HG03457 (cell line): Measurements from ENCODE around the gene SLCO6A1.
A peak's percentile ranks its signal among the peaks of the same experiment; 100 is the strongest.

Experiments used
- ATAC-seq: cut with Tn5 transposase; IDR thresholded peaks from one replicate; pipeline ENCODE4 v1.9.1; 2021; ENCODE audit warnings: moderate number of reproducible peaks; ENCODE audit not compliant: unreplicated experiment

SLCO6A1 gene

DNA sequence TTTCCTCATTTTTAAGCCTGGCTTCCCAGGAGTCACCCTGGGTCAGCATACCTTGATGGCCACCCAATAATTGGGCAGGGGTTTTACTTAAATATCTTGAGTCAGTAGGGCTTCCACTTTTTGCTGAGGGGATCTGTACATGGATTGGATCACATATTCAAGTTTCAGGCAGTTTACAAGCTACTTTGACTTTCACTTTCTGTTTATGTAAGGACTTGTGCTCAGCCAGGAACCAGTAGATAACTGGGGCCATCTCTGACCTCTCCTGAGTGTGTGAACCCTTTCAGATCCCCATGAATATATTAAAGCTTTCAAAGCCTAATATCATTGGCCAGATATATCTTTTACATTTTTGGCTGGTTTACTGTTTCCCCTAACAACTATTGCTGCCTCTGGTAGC lies 45.1 kb downstream of the SLCO6A1 start:
- peak; percentile 89 for ATAC-seq

DNA sequence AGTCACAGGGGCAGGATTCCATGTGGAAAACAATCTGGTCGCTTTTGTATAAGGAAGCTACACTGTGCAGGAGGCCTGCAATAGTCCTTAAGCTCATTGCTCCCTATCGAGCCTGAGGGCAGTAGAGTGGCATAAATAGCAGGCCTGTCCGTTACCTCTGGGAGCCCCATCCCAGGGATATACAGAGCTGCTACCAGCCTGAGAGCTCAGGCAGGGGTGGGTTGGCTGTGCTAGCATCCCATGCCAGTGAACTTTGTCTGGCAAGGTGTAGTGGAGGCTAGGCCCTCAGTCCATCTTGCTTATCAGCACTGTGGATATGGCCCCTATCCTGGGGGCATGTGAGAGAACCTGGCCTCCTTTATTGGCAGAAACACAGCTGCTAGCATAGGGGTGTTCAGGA lies 47.7 kb downstream of the SLCO6A1 start:
- ATAC-seq, result no peak

DNA sequence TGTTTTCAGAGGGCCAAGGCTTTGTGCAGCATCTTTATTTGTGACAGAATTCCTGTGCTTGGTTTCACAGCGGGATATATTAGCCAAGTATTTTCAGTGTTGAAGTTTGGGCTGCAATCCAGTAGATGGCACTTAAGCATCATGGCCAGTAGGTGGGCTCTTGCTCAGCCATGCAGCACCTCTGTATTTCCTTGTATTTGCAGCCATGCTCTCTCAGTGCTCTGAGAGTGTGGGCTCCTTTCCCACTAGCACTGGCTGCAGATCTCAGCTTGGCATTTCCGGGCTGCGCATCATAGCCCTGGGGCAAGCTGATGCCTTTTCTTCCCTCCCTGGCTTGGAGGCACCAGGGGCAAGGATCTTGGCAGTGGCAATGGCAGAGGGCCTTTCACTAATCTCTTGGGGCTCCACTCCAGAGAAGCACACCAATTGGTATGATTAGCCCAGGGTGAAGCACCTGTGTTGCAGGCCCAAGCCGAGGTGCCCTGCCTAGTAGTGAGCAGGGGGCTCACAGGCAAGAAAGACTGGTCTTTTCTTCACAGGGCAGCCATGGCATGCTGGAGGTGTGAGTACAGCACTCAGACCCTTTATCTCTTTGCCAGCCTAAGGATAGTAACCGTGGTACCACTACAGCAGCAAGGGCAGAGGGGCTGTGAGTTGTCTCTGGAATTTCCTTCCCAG lies 48.3 kb downstream of the SLCO6A1 start:
- ATAC-seq, result no peak

DNA sequence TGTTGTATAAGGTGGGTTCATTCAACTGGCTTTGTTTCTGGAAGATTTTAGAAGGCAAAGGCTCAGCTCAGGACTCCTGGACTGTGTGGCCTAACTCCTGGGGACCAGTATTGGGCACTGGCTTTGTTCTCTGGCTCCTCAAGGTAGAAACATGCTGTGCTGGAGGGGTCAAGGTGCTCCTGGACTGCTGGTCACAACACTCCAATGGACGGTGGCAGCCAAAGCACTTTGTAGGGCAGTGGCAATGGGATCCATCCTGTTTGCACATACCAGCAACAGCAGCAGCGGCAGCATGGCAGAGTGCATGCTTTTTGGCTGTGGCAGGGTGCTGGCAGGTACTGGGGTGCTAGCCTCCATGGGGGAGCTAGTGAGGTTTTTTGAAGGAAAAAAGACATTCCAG lies 65.3 kb downstream of the SLCO6A1 start:
- ATAC-seq, result no peak

DNA sequence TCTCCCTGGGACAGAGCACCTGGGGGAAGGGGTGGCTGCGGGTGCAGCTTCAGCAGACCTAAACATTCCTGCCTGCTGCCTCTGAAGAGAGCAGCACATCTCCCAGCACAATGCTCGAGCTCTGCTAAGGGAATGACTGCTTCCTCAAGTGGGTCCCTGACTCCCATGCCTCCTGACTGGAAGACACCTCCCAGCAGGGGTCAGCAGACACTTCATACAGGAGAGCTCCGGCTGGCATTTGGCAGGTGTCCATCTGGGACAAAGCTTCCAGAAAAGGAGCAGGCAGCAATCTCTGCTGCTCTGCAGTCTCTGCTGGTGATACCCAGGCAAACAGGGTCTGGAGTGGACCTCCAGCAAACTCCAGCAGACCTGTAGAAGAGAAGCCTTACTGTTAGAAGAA lies 77.2 kb downstream of the SLCO6A1 start:
- no peak for ATAC-seq

DNA sequence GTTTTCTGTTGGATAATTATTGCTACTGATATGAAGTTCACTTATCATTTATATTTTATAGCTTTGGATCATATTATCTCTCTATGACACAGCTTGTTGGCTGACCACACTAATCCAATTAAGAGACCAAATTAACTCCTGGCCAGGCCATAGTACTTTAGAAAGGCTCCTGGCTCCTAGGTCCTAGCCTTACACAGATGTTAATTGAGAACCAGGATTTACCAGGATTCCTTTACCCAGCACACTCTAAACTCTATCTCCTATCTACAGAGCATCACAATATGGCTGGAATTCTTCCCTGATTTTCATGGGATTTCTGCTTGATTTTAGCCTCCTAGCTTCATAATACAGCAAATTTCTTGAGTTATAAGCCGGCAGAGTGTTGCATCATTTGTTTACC lies 80.3 kb downstream of the SLCO6A1 start:
- no peak for ATAC-seq

DNA sequence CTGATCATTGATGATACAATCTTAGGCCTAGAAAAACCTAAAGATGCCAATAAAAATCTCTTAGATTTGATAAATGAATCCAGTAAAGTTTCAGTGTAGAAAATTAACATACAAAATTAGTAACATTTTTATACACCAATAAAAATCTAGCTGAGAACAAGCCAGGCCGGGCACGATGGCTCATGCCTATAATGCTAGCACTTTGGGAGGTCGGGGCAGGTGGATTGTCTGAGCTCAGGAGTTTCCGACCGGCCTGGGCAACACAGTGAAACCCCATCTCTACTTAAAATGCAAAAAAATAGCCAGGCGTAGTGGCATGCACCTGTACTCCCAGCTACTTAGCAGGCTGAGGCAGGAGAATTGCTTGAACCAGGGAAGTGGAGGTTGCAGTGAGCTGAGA lies 84.4 kb downstream of the SLCO6A1 start:
- no peak for ATAC-seq

DNA sequence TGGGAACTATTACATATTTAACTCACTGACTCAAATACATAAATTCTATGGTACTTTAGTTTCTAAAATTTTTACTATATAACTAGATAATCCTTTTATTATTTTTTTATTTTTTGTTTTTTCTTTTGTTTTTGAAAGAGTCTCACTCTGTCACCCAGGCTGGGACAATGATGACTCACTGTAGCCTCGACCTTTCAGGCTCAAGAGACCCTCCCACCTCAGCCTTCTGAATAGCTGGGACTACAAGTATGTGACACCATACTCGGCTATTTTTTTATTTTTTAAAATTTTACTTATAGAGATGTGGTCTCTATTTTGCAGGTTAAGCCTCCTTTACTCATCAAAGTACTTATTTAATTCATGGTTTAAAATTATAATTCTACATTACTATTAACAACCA lies 110.6 kb downstream of the SLCO6A1 start:
- ATAC-seq, result no peak

DNA sequence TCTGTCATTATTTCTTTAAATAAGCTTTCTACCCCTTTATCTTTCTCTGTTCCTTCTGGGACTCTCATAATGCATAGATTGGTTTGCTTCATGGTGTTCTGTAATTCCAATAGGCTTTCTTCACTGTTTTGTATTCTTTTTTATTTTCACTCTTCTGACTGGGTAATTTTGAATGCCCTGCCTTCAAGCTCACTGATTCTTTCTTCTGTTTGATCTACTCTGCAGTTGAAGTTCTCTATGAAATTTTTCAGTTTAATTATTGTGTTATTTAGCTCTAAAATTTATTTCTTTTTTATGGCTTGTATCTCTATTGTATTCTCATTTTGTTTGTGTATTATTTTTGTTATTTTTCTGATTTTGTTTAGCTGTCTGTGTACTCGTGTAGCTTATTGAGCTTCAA lies 113.4 kb downstream of the SLCO6A1 start:
- ATAC-seq, result no peak

DNA sequence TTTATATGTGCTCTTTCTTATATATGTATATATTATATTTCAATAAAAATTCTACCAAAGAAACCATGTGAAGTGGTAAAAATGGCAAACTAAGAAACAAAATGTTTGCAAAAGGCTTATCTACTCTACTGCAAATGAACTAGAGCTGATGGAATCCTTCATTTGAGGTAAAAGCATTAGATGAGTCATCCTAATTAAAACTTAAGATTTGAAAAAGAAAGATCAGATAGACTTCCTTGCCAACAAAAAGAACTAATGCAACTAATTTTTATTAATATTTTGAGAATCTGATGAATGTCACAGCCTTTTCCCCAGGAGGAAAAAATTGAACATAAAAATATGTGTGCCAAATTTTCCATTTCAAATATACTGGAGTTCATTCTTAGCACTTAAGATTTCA lies 118.6 kb downstream of the SLCO6A1 start:
- no peak for ATAC-seq

DNA sequence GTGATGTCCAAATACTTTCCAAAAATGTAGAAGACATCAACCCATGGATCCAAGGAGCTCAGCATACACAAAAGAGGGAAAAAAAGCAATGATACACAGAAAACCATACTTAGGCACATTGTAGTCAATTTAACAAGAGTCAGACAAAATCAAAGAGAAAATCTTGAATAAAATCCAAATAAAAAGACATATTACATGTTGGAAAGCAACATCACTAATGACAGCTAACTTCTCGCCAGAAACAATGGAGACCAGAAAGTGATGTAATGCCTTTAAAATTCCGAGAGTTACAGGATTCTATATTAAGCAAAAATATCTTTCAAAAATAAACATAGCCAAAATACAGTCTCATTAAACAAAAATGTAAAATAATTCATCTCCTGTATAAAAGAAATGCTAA lies 122.9 kb downstream of the SLCO6A1 start:
- no peak for ATAC-seq

DNA sequence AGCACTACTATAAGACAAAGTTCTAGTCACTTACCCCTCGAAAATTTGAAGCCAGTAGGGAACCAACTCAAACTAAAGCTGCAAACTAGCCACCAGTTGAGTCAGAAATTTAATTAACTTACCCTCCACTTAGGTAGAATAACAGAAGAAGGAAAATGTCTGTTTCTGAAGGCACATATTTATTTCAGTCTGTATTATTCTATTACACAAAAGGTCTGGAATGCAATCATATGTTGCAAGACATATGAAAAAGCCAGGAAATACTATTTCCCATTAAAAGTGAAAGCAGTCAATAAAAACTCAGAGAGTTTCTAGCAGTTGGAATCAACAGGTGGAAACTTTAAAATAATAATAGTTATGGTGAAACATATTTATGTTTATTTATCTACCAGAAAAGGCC lies 123.5 kb downstream of the SLCO6A1 start:
- no peak for ATAC-seq

DNA sequence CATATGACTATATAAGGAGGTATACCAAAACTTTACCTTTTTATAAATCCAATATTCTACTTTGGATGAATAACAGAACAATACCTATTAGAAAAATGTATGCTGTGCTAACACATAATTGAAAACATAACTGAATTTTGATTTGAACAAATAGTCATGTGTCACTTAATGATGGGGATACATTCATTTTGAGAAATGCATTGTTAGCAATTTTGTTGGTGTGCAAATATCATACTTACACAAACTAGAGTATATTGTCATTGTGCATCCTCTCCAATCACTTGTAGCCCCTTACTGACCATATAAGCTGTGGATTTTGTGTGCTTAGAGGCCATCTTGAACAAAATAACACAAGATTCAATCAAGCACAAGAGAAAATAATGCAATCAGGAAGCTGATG lies 130.4 kb downstream of the SLCO6A1 start:
- ATAC-seq, result no peak

DNA sequence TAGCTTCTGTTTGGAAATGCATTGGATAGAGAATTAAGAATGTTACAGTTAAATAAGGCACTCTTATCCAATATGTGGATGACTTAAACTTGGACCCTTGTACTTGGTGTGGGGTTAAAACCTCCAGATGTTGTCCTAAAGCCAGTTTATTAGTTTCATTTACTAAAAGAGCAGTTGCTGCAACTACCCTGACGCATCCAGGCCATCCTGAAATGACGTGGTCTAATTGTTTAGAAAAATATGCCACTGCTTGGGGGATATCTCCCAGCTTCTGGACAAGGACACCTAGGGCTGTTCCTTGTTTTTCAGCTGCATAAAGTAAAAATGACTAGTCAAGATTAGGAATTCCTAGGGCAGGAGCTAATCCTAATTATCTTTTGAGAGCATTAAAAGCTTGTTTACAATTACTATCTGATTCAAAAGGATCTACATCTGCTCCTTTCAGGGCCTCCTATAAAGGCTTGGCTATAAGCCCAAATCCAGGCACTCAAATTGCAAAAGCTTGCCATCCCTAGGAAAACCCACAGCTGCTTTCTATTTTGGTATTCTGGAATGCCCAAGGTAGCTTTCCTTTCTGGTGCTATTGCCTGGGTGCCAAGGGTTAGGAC lies 157.0 kb downstream of the SLCO6A1 start:
- no peak for ATAC-seq

DNA sequence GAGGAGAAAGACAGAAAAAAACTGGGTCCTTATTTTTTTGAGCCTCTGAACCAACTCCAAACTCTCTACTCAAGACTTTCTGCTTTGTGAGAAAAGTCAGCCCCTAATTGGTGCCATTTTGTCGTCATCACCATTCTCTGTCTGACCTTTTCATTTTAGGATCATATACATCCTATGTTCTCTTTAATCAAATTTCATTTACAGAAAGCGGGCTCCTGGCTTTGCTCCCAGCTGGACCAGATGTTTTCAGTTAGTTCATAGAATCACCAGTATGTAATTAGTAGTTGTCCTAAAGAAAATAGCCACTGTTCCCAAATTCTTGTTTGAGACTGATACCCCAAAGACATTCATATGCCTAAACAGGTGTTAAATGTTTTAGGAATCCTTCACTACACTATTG lies 174.1 kb downstream of the SLCO6A1 start:
- no peak for ATAC-seq
